DND-41 (cell line): ENCODE results near the gene UBE2Q2.
"Not testable (repeated sequence)": the region's sequence is repeated elsewhere in the genome, so short reads cannot be mapped to it uniquely, and the experiment has no call there.

Experiments
- ATAC-seq: fragments of 200-7000 bp; cut with Tn5 transposase; 3 replicates; pipeline ENCODE4 v1.9.1; 2021; ENCODE audit warnings: low read depth; ENCODE audit not compliant: insufficient read depth
- DNase-seq: peaks from one replicate; pipeline ENCODE4 v3.0.0-alpha.2; 2020
- H2AFZ ChIP-seq: 2 replicates; pipeline ENCODE4 v1.6.0; 2012; ENCODE audit warnings: low read depth, low read length
- H3K27ac ChIP-seq: 2 replicates; pipeline ENCODE4 v1.5.1; 2012; ENCODE audit warnings: low read length, inconsistent platforms
- H3K27me3 ChIP-seq: fragments of 200-600 bp; sonication (generic); 2 replicates; pipeline ENCODE4 v1.6.0; 2012; ENCODE audit warnings: low read length, mild to moderate bottlenecking, inconsistent platforms; ENCODE audit not compliant: insufficient read depth, poor library complexity
- H3K36me3 ChIP-seq: 2 replicates; pipeline ENCODE4 v1.5.1; 2012; ENCODE audit warnings: low read length, inconsistent platforms; ENCODE audit not compliant: insufficient read depth
- H3K4me1 ChIP-seq: 2 replicates; pipeline ENCODE4 v1.5.1; 2012; ENCODE audit warnings: mild to moderate bottlenecking, low read length; ENCODE audit not compliant: insufficient read depth
- H3K4me2 ChIP-seq: 2 replicates; pipeline ENCODE4 v1.6.0; 2012; ENCODE audit warnings: mild to moderate bottlenecking, moderate library complexity, low read length, inconsistent platforms; ENCODE audit not compliant: insufficient read depth
- H3K4me3 ChIP-seq, 2 experiments: fragments of 200-600 bp in 1 of 2; shearing (Covaris generic) in 1 of 2; 2 replicates each; pipeline ENCODE4 v1.5.1; 2012 to 2016; ENCODE audit warnings: inconsistent platforms in 2 of 2, low read length in 2 of 2, mild to moderate bottlenecking in 2 of 2, low read depth in 1 of 2, moderate library complexity in 1 of 2
- H3K79me2 ChIP-seq: 2 replicates; pipeline ENCODE4 v1.6.0; 2012; ENCODE audit warnings: low read length, inconsistent platforms; ENCODE audit not compliant: insufficient read depth
- H3K9ac ChIP-seq: 2 replicates; pipeline ENCODE4 v1.6.0; 2012; ENCODE audit warnings: low read depth, mild to moderate bottlenecking, inconsistent platforms, low read length, moderate library complexity
- H3K9me3 ChIP-seq: 2 replicates; pipeline ENCODE4 v1.5.1; 2012; ENCODE audit warnings: low read length, moderate library complexity, mild to moderate bottlenecking, inconsistent platforms; ENCODE audit not compliant: insufficient read depth, severe bottlenecking
- H4K20me1 ChIP-seq: 2 replicates; pipeline ENCODE4 v1.6.0; 2012; ENCODE audit warnings: low read length; ENCODE audit not compliant: insufficient read depth
- EZH2 ChIP-seq: IDR thresholded peaks from 3 replicates; pipeline ENCODE4 v1.6.1; 2012; ENCODE audit warnings: borderline replicate concordance, low read depth, mild to moderate bottlenecking, moderate library complexity, low read length, inconsistent platforms; ENCODE audit not compliant: severe bottlenecking
- TF ChIP-seq, protein P1 (sequence below): IDR thresholded peaks from 2 replicates; pipeline ENCODE4 v1.5.1; 2012; ENCODE audit warnings: borderline replicate concordance, low read length, moderate library complexity, mild to moderate bottlenecking; ENCODE audit not compliant: poor library complexity, severe bottlenecking; ENCODE audit errors: extremely low read depth

UBE2Q2 gene

DNA sequence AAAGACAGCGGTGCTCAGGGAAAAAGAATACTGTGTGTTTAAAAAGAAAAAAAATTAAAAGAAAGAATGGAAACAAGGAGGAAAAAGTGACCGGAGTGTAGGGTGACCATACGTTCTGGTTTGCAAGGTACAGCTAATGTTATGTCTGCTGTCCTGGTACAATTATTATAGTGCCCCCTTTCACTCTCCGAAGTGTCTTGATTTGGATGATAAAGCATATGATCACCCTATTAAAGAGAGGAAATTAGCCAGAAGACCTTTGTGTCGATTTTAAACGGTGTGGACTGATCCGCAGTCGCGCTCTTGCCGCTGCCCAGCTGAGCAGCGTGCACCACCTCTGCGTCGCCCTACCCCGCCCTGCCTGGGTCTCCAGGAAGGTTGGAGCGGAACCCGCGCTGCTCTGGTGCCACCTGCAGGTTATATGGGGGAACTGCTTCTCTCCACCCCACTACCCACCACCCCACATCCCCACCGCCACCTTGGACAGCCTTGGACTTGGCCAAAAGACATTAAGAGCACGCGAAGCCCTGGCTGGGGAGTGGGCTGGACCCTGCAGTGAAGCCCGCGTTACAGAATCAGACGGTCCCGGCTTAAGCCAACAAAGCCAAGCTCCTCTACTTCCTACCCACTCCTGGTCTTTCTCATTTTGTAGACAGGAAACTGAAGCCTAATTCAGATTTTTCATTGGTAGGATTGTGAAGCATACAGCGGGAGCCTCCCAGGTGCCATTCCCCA, 41.2 kb upstream of the UBE2Q2 start:
- DNase-seq (peak; percentile 73), ATAC-seq (peak; percentile 100)
- H3K36me3 ChIP-seq = no peaks in the 10 kb centered on the region
- H3K9ac ChIP-seq = no peak overlapping the region
- TF ChIP-seq, protein P1, sequence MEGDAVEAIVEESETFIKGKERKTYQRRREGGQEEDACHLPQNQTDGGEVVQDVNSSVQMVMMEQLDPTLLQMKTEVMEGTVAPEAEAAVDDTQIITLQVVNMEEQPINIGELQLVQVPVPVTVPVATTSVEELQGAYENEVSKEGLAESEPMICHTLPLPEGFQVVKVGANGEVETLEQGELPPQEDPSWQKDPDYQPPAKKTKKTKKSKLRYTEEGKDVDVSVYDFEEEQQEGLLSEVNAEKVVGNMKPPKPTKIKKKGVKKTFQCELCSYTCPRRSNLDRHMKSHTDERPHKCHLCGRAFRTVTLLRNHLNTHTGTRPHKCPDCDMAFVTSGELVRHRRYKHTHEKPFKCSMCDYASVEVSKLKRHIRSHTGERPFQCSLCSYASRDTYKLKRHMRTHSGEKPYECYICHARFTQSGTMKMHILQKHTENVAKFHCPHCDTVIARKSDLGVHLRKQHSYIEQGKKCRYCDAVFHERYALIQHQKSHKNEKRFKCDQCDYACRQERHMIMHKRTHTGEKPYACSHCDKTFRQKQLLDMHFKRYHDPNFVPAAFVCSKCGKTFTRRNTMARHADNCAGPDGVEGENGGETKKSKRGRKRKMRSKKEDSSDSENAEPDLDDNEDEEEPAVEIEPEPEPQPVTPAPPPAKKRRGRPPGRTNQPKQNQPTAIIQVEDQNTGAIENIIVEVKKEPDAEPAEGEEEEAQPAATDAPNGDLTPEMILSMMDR = peak; percentile 75
- TF ChIP-seq EZH2 = no peak
- peak overlapping the region; percentile 60; the same call in 1 of the 2 replicates for H2AFZ ChIP-seq
- H3K4me2 ChIP-seq = peak overlapping the region; percentile 53
- peaks cover 12% of the 10 kb centered on the region for H3K27me3 ChIP-seq
- no peak overlapping the region for H3K27ac ChIP-seq
- H3K79me2 ChIP-seq = no peaks in the 10 kb centered on the region
- H3K4me3 ChIP-seq = 0 out of 4 replicates have a peak overlapping the region, but pooled peaks of 1 of the 2 experiments have one; percentile 32
- no peaks in the 10 kb centered on the region for H4K20me1 ChIP-seq
- H3K4me1 ChIP-seq = peaks cover 6% of the 10 kb centered on the region
- H3K9me3 ChIP-seq = no peaks in the 10 kb centered on the region

DNA sequence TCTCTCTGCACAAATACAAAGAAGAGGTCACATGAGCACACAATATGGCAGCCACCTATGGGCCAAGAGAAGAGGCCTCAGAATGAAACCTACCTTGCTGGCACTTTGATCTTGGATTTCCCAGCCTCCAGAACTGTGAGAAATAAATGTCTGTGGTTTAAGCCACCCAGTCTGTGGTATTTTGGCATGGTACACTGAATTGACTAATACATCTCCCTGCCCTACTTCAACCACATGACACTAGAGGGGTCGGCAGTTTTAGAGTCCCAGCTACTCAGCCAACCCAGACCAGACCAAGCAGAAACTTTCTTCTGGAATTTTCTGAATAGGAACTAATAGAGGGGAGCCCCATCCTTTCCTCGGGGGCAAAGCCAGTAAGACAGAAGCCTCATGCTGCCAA, 35.8 kb upstream of the UBE2Q2 start:
- 0 out of 3 replicates have a peak, but pooled peaks have one; percentile 31 for ATAC-seq
- H3K27me3 ChIP-seq = not testable (repeated sequence)

DNA sequence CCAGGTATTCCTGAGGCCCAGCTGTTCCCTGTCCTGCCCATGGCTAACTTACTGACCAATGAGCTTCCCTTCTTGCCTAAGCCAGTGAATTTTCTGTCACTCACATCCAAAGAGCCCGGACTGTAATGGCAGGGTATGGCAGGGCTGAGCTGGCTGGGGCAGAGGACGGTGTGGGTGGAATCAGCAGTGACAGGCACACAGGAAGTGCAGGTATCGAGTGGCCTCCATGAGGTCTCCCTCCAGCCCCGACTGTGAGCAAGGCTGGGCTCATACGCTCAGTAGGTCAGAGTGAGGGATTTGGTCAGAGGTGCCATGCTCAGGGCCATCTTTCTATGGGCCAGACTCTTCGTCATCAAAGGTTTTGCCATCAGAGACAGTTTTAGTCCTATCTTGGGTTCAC, 35.2 kb upstream of the UBE2Q2 start:
- H3K36me3 ChIP-seq, H3K9me3 ChIP-seq, H3K9ac ChIP-seq, H3K4me1 ChIP-seq, H3K27ac ChIP-seq, ATAC-seq, H3K4me3 ChIP-seq, H2AFZ ChIP-seq, H3K27me3 ChIP-seq, H4K20me1 ChIP-seq, H3K4me2 ChIP-seq, DNase-seq, H3K79me2 ChIP-seq: not testable (repeated sequence)

More for the DNA sequence above, 35.8 kb upstream of the UBE2Q2 start:
- not testable (repeated sequence) for H3K4me2 ChIP-seq, H3K79me2 ChIP-seq, H3K36me3 ChIP-seq, H3K4me1 ChIP-seq, H3K4me3 ChIP-seq, H3K27ac ChIP-seq, H4K20me1 ChIP-seq, H3K9ac ChIP-seq, H2AFZ ChIP-seq, H3K9me3 ChIP-seq
- peak; percentile 14 for DNase-seq

DNA sequence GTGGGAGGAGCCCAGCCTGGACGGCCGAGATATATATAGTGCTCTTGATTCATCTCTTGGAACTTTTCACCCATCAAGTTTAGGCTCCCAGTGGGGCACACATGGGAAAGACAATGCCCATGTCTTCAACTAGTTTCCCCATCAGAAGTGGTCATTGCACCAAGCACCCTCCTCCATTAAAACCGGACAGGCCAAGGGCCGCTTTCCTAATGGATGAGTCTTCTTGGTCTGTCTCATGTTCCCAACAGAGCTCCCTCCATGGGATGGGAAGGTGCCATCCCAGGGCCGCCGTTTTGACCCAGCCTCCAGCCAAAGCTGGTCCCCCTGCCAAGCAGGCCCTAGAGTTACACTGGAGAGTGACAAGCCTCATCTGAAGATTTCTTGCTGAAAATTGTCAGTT, 34.7 kb upstream of the UBE2Q2 start:
- no peak overlapping the region for H3K27ac ChIP-seq
- DNase-seq (no peak), ATAC-seq (no peak)
- TF ChIP-seq, protein P1 = no peak
- TF ChIP-seq EZH2 = no peak
- no peaks in the 10 kb centered on the region for H3K4me1 ChIP-seq
- H3K9ac ChIP-seq = no peak overlapping the region
- H4K20me1 ChIP-seq = no peaks in the 10 kb centered on the region
- H3K4me3 ChIP-seq = no peak overlapping the region
- H3K4me2 ChIP-seq = no peak overlapping the region
- no peaks in the 10 kb centered on the region for H3K9me3 ChIP-seq
- H3K79me2 ChIP-seq = no peaks in the 10 kb centered on the region
- peaks cover 3% of the 10 kb centered on the region for H3K27me3 ChIP-seq
- no peaks in the 10 kb centered on the region for H3K36me3 ChIP-seq
- H2AFZ ChIP-seq = no peak overlapping the region
